ENCODE measurements around the gene FRAS1. TPM values are rescaled to one million over a fixed set of nuclear protein-coding genes. Genes with fewer than 3 reads are reported as not detected.
"Not testable (repeated sequence)": the region's sequence is repeated elsewhere in the genome, so short reads cannot be mapped to it uniquely, and the experiment has no call there.

Gene FRAS1
- total RNA-seq, 2 experiments from 2014 or later = 0.08 TPM; not detected in 1

GRCh38 chr4:78057600-78058550 is 752 bp downstream of the FRAS1 start:
- ChIA-PET POLR2A (no interaction called here), CTCF (interaction anchor here (0.9 kb wide), 1 partner anchor 163 kb away, joined by 3 read pairs; no protein-coding TSS in a partner anchor)

DNA sequence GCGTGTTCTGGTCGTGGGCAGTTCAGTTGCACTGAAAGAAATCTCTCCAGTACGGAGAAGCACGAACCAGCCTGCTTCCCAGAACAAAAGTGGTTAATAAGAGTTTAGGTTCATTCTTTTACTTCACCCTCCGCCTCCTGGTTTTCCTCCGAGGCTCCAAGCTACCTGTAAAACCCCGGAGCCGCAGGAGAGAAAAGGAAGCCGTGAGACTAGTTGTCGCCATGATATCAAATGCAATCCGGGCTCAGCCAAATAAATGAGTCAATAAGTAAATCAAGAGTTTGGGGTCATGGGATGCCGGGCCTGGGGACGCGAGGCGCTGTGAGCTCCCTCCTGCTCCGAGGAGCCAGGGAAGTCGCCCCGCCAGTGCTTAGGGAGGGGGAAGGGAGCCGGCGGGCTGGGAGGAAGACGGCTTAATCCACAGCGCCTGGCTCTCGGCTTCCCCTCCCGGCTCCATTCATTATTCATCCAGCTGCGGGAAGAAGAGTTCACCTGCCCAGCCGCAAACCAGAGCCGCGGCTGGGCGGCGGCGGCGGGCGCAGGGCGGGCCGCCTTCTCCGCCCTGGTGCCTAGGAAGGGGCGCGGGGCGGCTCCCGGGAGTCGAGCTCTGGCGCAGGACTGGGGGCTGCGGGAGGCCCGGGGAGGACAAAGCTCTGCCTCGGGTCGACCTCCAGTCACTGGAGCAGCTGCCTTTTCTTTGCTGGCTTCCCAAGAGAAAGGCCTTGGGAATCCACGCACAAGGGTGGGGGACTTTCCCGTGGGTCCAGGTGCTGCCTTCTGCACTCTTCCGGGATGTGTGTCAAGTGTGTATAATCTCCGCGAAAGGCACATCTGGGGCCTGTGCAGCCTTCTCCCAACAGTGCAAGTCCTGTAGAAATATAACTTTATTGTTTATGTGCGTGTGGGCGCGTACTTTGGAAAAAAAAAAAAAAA is 1.7 kb downstream of the FRAS1 start:
- ChIA-PET POLR2A (interaction anchor here (0.6 kb wide), 1 partner anchor 196 kb away, joined by 3 read pairs; the partner anchor contains the start of gene MRPL1), CTCF (interaction anchor here (0.6 to 1.2 kb wide), 5 partner anchors 11 to 140 kb away, joined by 3 read pairs; no protein-coding TSS in a partner anchor)

- ChIA-PET POLR2A (interaction anchor here (0.6 kb wide), 1 partner anchor 197 kb away, joined by 3 read pairs; the partner anchor contains the start of gene MRPL1), CTCF (interaction anchor here (0.6 to 1.2 kb wide), 5 partner anchors 11 to 141 kb away, joined by 3 read pairs; no protein-coding TSS in a partner anchor)
Measured at GRCh38 chr4:78059524-78059889, 2.4 kb downstream of the FRAS1 start.

- CTCF ChIA-PET = interaction anchor here (0.7 to 1.1 kb wide), 2 partner anchors 20 to 79 kb away, joined by 3 read pairs; no protein-coding TSS in a partner anchor
- POLR2A ChIA-PET = interaction anchor here (0.6 kb wide), 1 partner anchor 197 kb away, joined by 3 read pairs; the partner anchor contains the start of gene MRPL1
Measured at GRCh38 chr4:78059938-78060337, 2.8 kb downstream of the FRAS1 start.

DNA sequence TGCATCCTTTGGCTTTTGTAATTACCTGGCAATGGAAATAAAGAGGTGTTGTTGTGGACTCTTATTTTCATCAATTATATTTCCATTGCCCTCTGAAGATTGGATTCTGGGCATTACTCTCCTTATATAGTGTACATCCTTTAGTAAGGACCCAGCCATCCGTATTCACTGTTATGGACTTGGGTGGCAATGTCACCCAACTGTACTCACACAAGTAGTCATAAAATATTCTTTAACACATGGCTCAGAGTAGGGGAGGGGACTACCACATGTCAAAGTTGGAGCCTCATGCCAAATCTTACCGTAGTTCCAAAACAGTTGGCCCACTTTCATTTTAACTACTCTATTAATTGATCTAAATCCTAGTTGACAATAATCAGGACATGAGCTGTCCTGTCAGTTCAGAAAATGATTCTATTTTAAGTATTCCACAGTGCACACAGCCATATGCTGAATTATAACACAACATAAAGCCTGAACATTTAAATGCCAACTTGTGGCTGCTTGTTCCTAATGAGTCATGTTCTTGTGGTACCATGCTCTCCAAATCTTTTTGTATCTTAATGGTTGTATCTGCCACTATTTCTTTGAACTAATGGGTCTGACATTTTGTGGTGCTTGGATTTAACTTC is 4.9 kb downstream of the FRAS1 start:
- POLR2A ChIA-PET = no interaction called here
- CTCF ChIA-PET = no interaction called here

DNA sequence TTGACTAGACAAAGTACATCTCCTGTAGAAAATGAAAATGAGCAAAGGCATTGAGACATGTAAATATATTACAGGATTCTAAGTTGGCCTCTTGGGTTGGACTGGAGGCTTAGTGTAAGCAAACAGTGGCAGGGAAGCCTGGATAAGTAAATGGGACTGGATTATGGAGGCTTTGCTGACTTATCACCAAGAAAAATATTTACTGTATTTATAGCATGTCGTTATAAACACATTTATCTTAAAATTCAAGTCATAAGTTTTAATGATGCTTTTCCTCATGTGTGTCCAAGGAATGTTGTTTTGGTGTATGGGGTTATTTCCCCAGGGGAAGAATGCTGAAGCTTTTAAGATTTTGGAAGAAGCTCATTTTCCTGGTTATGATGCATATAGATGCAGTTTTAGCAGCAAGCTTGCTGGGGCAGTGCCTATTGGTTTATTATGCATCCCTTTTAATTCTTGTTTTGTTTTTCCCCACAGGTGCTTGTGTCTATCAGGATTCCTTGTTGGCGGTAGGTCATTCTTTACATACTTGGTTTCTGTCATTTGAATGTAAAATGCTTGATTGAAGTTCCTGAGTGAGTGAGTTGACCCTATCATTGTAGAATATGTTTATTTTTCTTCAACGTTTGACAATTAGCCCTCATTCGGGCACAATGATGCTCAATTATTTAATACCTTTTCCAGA is 8.5 kb downstream of the FRAS1 start:
- POLR2A ChIA-PET = no interaction called here
- CTCF ChIA-PET = interaction anchor here (0.6 kb wide), 1 partner anchor 817 kb away, joined by 4 read pairs; no protein-coding TSS in a partner anchor

DNA sequence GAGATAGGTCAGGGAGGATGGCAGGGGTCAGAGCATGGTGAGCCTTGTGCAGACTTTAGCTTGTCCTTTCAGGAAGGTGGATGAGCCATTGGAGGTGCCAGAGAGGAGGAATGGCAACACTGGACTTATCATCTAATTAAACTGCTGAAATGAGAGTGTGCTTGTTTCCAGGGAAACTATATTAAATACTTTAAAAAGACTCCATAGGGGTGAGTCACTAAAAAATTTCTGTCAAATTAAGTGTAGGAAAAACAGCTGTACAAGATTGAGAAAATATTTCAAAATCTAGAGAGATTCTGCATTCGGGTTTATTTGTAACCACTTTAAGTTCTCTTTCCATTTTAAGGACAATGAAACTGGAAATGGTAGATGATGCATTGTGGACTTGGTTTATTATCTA is 11.4 kb downstream of the FRAS1 start:
- ChIA-PET CTCF (no interaction called here), POLR2A (no interaction called here)

- CTCF ChIA-PET = no interaction called here
- POLR2A ChIA-PET = no interaction called here
Measured at GRCh38 chr4:78069319-78069718, 12.2 kb downstream of the FRAS1 start.

DNA sequence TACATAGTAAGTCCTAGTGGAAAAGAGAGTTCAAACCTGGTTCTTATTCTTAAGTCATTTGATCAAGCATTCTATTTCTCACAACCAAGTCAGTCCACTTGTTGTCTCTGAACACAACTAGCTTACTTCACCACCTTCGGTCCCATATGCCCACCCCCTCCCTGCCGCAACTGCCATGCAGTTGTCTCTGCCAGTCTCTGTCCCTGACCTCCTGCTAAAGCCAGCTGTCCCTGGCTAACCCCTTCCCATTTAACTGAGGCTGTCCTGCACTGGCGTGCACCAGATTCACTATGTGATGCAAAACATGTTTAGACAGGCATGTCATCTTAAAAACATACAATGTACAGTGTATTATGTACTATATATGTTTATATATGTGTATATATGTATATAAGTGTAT is 12.7 kb downstream of the FRAS1 start:
- POLR2A ChIA-PET = no interaction called here
- CTCF ChIA-PET = no interaction called here

GRCh38 chr4:78070731-78071282 is 13.7 kb downstream of the FRAS1 start:
- ChIA-PET POLR2A (no interaction called here), CTCF (no interaction called here)

- CTCF ChIA-PET = no interaction called here
- POLR2A ChIA-PET = no interaction called here
Measured at GRCh38 chr4:78074759-78075158, 17.6 kb downstream of the FRAS1 start.

DNA sequence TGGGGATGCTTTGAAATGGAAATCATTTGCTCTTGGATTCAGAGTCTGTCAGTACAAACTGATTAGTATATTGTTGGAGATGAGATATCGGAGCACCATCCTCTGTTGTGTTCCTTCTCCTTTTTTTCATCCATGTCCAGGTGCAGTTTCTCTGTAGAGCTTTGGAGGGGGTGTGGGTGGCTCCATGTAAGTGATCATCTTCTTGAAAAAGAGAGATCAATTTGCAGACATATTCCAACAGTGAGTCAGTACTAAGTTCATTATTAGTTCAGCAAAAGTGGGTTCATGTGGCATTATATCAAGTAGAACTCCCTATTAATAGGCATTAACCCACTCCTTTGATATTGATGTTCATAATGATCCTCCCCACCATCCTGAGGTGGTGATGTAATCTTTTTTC is 18.9 kb downstream of the FRAS1 start:
- ChIA-PET CTCF (no interaction called here), POLR2A (no interaction called here)

- ChIA-PET CTCF (no interaction called here), POLR2A (no interaction called here)
Measured at GRCh38 chr4:78078101-78078500, 21.0 kb downstream of the FRAS1 start.

DNA sequence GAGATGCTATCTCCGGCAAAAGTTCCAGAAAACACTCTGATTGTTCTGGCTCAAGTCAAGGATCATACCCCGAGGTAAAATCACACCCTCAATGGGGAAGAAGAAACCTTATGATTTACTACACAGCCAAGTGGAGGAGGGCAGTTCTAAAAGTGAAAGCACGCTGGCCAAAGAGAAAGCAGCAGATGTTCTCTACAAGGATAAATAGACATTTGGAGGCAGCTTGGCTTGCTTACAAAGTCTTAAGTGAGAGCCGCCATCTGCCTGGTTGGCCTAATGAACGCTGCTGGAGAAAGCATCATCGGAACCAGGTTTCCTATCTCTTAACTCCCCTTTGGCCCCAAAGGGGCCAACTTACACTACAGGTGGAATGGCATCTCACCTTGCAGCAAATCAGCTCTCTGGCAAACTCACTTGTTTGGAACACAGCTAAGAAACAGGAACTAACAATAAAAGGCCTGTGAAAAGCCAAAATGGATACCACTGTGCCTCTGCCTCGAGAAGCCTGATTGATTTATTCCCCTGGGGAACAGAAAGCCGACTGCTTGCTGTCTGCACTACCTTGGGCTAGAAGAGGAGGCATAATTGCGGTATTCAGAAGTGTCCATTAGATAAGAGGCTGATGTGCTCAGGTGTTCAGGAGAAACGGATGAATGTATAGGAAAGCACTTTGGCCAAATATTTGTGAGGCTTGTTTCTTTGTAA is 22.8 kb downstream of the FRAS1 start:
- ChIA-PET CTCF (no interaction called here), POLR2A (no interaction called here)

DNA sequence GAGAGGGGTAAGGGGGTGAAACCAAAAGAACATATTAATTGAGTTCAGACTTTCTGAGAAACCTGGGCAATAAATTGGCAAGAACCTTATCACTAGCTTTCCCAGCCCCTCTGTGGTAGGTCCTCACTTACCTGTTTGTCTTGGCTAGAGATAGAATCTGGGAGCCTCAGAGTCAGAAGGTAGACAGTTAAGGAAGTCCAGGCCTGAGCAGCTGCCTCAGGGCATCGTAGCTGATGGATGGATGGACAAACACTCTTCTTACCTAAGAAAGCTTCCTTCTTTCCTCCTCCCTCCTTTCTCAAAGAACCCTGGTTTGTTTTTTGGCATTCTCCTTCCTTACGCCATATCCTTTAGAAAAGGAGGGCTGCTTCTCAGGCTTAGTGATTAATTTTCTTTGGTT is 24.4 kb downstream of the FRAS1 start:
- ChIA-PET CTCF (no interaction called here), POLR2A (no interaction called here)

DNA sequence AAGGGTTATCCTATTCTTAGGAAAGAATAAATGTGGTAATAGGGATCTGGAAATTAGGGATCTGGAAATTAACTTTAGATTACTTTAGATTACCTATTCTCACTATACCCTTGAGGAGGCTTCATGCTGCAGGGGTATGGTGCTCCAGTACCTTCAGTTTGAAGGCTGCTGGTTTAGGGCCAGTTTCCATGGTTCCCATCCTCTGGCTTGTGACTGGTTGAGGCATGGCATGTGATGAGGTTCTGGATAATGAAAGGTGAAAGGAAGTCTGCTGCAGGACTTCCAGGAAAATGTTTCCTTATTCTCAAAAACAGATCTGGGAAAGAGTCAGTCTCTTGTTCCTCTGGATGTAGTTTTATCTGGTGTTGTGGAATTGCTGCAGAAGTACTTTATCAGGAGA is 25.9 kb downstream of the FRAS1 start:
- POLR2A ChIA-PET = no interaction called here
- CTCF ChIA-PET = no interaction called here

GRCh38 chr4:78091534-78091933 is 34.4 kb downstream of the FRAS1 start:
- POLR2A ChIA-PET = no interaction called here

GRCh38 chr4:78092350-78092749 is 35.2 kb downstream of the FRAS1 start:
- POLR2A ChIA-PET, CTCF ChIA-PET: not testable (repeated sequence)

More at GRCh38 chr4:78091534-78091933, 34.4 kb downstream of the FRAS1 start:
- CTCF ChIA-PET = no interaction called here
